ENCODE data around the gene INPP5D.

INPP5D gene

GRCh38 chr2:233217892-233218377 is 157.8 kb downstream of the INPP5D start:
- H3K27ac ChIP-seq, result no peak overlapping the region
- TF ChIP-seq, protein P1, sequence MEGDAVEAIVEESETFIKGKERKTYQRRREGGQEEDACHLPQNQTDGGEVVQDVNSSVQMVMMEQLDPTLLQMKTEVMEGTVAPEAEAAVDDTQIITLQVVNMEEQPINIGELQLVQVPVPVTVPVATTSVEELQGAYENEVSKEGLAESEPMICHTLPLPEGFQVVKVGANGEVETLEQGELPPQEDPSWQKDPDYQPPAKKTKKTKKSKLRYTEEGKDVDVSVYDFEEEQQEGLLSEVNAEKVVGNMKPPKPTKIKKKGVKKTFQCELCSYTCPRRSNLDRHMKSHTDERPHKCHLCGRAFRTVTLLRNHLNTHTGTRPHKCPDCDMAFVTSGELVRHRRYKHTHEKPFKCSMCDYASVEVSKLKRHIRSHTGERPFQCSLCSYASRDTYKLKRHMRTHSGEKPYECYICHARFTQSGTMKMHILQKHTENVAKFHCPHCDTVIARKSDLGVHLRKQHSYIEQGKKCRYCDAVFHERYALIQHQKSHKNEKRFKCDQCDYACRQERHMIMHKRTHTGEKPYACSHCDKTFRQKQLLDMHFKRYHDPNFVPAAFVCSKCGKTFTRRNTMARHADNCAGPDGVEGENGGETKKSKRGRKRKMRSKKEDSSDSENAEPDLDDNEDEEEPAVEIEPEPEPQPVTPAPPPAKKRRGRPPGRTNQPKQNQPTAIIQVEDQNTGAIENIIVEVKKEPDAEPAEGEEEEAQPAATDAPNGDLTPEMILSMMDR (conservative IDR thresholded peaks at IDR 0.05), result no peak

DNA sequence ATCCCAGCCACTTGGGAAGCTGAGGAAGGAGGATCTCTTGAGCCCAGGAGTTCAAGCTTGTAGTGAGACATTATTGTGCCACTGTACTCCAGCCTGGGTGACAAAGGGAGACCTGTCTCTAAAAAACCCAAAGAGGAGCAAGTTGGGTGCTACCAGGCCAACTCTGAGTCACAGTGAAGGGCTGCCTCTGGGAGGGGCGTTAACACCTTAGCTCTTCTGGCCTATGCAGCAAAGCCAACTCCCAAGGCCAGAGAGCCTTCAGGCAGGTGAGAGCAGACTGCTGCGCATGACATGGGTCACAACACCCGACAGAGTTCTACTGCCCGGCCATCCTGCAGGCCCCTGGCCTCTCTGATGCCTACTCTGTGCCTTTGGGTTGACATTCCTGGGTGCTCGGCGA is 158.7 kb downstream of the INPP5D start:
- H3K27ac ChIP-seq, result no peak overlapping the region
- TF ChIP-seq, protein P1 (conservative IDR thresholded peaks at IDR 0.05), result no peak

GRCh38 chr2:233219848-233220247 is 159.7 kb downstream of the INPP5D start:
- H3K27ac ChIP-seq, result no peak overlapping the region
- TF ChIP-seq, protein P1 (conservative IDR thresholded peaks at IDR 0.05), result no peak

DNA sequence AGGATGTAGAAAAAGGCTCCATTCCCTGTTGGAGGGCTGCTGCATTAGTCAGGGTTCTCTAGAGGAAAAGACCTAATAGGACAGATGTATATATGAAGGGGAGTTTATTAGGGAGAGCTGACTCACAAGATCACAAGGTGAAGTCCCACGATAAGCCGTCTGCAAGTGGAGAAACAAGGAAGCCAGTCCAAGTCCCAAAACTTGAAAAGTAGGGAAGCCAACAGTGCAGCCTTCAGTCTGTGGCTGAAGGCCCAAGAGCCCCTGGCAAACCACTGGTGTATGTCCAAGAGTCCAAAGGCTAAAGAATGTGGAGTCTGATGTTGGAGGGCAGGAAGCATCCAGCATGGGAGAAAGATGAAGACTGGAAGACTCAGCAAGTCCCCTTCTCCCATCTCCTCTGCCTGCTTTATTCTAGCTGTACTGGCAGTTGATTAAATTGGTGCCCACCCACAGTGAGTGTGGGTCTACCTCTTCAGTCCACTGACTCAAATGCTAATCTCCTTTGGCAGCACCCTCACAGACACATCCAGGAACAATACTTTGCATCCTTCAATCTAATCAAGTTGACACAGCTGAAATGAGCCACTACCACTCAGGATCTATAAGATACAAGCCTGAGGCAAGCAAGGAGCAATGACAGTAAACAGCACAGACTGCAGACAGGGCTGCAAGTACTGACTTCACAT is 161.4 kb downstream of the INPP5D start:
- no peak overlapping the region for H3K27ac ChIP-seq
- TF ChIP-seq, protein P1 (conservative IDR thresholded peaks at IDR 0.05), result no peak

GRCh38 chr2:233223059-233223894 is 163.1 kb downstream of the INPP5D start:
- H3K27ac ChIP-seq, result no peak overlapping the region
- TF ChIP-seq, protein P1 (conservative IDR thresholded peaks at IDR 0.05), result no peak

DNA sequence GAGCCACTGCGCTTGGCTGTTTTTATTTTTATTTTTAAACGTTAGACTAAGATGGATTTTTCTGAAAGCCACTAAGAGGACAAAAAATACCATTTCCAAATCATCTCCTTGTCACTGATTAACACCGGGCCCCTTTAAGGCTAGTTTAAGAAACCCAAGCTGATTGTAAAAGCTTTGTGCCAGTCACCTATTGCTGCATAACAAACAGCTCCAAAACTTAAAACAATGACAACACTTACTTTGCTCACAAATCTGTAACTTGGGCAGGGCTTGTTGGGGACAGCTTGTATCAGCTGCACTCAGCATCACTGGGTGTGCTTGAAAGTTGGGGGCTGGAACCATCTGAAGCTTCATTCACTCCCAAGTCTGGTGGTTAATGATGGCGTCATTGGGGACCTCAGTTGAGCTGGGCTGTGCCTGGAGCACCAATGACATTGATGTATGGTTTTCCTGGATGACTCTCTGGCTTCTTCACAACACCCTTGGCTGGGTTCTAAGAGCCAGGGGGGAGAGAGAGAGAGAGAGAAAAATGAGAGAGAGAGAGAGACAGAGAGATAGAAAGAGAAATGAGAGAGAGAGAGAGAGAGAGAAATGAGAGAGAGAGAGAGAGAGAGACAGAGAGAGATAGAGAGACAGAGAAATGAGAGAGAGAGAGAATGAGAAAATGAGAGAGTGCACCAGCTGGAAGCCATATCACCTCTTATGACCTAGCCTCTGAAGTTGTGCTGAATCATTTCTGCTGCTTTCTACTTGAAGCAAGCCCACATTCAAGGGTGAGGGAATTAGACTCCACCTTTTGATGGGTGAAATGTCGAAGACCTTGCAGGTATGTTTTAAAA is 165.3 kb downstream of the INPP5D start:
- TF ChIP-seq, protein P1 (conservative IDR thresholded peaks at IDR 0.05), result no peak
- H3K27ac ChIP-seq, result no peak overlapping the region
